ENCODE data around the gene GULP1. TPM values are rescaled to one million over a fixed set of nuclear protein-coding genes. Genes with fewer than 3 reads are reported as not detected.

The GULP1 gene
- total RNA-seq, 2 donors from 2014 or later = 15.3 to 26.5 TPM

- 100% methylated on average over 1 of the region's 1 CpG; no CpG with 5 or more reads in 1 of the 2 experiments for WGBS, 2 experiments (ENCODE audit: insufficient coverage in 1 of 2, insufficient read length in 1 of 2)
- H3K9me3 ChIP-seq (ENCODE audit: control insufficient read depth, low read length) = peaks cover 35% of the 10 kb centered on the region
- H3K9ac ChIP-seq (ENCODE audit: extremely low read depth, low read length, poor library complexity, severe bottlenecking) = no peak overlapping the region
- Mint-ChIP-seq H3K4me1 (peaks cover 6% of the 10 kb centered on the region), H3K9me3 (peaks cover 25% of the 10 kb centered on the region), H3K4me3 (no peak overlapping the region), H3K36me3 (ENCODE audit: low read depth) (peaks cover 25% of the 10 kb centered on the region), H3K27me3 (ENCODE audit: insufficient read depth) (no peaks in the 10 kb centered on the region), H3K27ac (no peak overlapping the region)
- no peak for DNase-seq
- TF ChIP-seq CTCF (conservative IDR thresholded peaks at IDR 0.05) = no peak
- H3K4me3 ChIP-seq (ENCODE audit: low read length) = no peak overlapping the region
- no peaks in the 10 kb centered on the region for H3K27me3 ChIP-seq (ENCODE audit: control insufficient read depth, insufficient read depth, low read length, poor library complexity, severe bottlenecking)
- peaks cover 12% of the 10 kb centered on the region for H3K36me3 ChIP-seq (ENCODE audit: control insufficient read depth, insufficient read depth, low read length)
- no peaks in the 10 kb centered on the region for H3K4me1 ChIP-seq (ENCODE audit: control insufficient read depth, insufficient read depth, low read length)
- H3K27ac ChIP-seq (ENCODE audit: low read depth, low read length) = no peak overlapping the region
Measured at GRCh38 chr2:188383158-188383557, 91.5 kb downstream of the GULP1 start.

- H3K4me1 Mint-ChIP-seq = peaks cover 3% of the 10 kb centered on the region
- WGBS, 2 experiments (ENCODE audit: insufficient coverage in 1 of 2, insufficient read length in 1 of 2) = 95 to 100% methylated on average over 1 of the region's 1 CpG
- no peak overlapping the region for H3K27ac ChIP-seq (ENCODE audit: low read depth, low read length)
- H3K9me3 Mint-ChIP-seq = peaks cover 26% of the 10 kb centered on the region
- peaks cover 12% of the 10 kb centered on the region for H3K36me3 ChIP-seq (ENCODE audit: control insufficient read depth, insufficient read depth, low read length)
- H3K4me3 Mint-ChIP-seq = no peak overlapping the region
- H3K4me3 ChIP-seq (ENCODE audit: low read length) = no peak overlapping the region
- H3K9ac ChIP-seq (ENCODE audit: extremely low read depth, low read length, poor library complexity, severe bottlenecking) = no peak overlapping the region
- peaks cover 25% of the 10 kb centered on the region for H3K36me3 Mint-ChIP-seq (ENCODE audit: low read depth)
- no peak overlapping the region for H3K27ac Mint-ChIP-seq
- no peak for DNase-seq
- TF ChIP-seq CTCF (conservative IDR thresholded peaks at IDR 0.05) = no peak
- H3K27me3 Mint-ChIP-seq (ENCODE audit: insufficient read depth) = no peaks in the 10 kb centered on the region
- peaks cover 41% of the 10 kb centered on the region for H3K9me3 ChIP-seq (ENCODE audit: control insufficient read depth, low read length)
- H3K4me1 ChIP-seq (ENCODE audit: control insufficient read depth, insufficient read depth, low read length) = no peaks in the 10 kb centered on the region
- H3K27me3 ChIP-seq (ENCODE audit: control insufficient read depth, insufficient read depth, low read length, poor library complexity, severe bottlenecking) = no peaks in the 10 kb centered on the region
Measured at GRCh38 chr2:188385857-188386256, 94.2 kb downstream of the GULP1 start.

GRCh38 chr2:188388831-188389230, 97.2 kb downstream of the GULP1 start:
- TF ChIP-seq CTCF (conservative IDR thresholded peaks at IDR 0.05) = no peak
- peaks cover 28% of the 10 kb centered on the region for H3K36me3 Mint-ChIP-seq (ENCODE audit: low read depth)
- Histone ChIP-seq H3K9ac (ENCODE audit: extremely low read depth, low read length, poor library complexity, severe bottlenecking) (no peak overlapping the region), H3K27ac (ENCODE audit: low read depth, low read length) (no peak overlapping the region), H3K9me3 (ENCODE audit: control insufficient read depth, low read length) (peaks cover 46% of the 10 kb centered on the region), H3K4me1 (ENCODE audit: control insufficient read depth, insufficient read depth, low read length) (no peaks in the 10 kb centered on the region), H3K27me3 (ENCODE audit: control insufficient read depth, insufficient read depth, low read length, poor library complexity, severe bottlenecking) (no peaks in the 10 kb centered on the region), H3K36me3 (ENCODE audit: control insufficient read depth, insufficient read depth, low read length) (peaks cover 12% of the 10 kb centered on the region), H3K4me3 (ENCODE audit: low read length) (no peak overlapping the region)
- H3K9me3 Mint-ChIP-seq = peaks cover 32% of the 10 kb centered on the region
- DNase-seq = no peak
- no peak overlapping the region for H3K27ac Mint-ChIP-seq
- H3K4me1 Mint-ChIP-seq = peaks cover 13% of the 10 kb centered on the region
- WGBS, 2 experiments (ENCODE audit: insufficient coverage in 1 of 2, insufficient read length in 1 of 2) = 83 to 90% methylated on average over 2 to 3 of the region's 3 CpGs
- no peaks in the 10 kb centered on the region for H3K27me3 Mint-ChIP-seq (ENCODE audit: insufficient read depth)
- no peak overlapping the region for H3K4me3 Mint-ChIP-seq

Measured in endodermal cell (in vitro differentiated cells).